Measurements from ENCODE around the gene DMD. TPM values are rescaled to one million over a fixed set of nuclear protein-coding genes. Genes with fewer than 3 reads are reported as not detected.

Gene DMD
- total RNA-seq, 6 experiments from 2014 or later = 4.9 to 6.0 (median 5.5) TPM

- Mint-ChIP-seq H3K36me3 (ENCODE audit: low read depth) (peaks cover 5% of the 10 kb centered on the region), H3K27ac (no peak overlapping the region), H3K4me3 (no peak overlapping the region), H3K4me1 (ENCODE audit: low read depth) (peaks cover 14% of the 10 kb centered on the region; the same call in 1 of the 2 replicates), H3K9me3 (no peaks in the 10 kb centered on the region), H3K27me3 (ENCODE audit: insufficient read depth) (no peaks in the 10 kb centered on the region; the same call in 1 of the 2 replicates)
- TF ChIP-seq CTCF (IDR thresholded peaks at IDR 0.05) = no peak
- DNase-seq = no peak
These were observed 2082.5 kb downstream of the DMD start for GRCh38 chrX:31128855-31129254.

GRCh38 chrX:31127716-31128115 is 2083.6 kb downstream of the DMD start:
- peaks cover 5% of the 10 kb centered on the region for H3K36me3 Mint-ChIP-seq (ENCODE audit: low read depth)
- H3K9me3 Mint-ChIP-seq = no peaks in the 10 kb centered on the region
- no peak overlapping the region for H3K4me3 Mint-ChIP-seq
- no peaks in the 10 kb centered on the region; the same call in 1 of the 2 replicates for H3K27me3 Mint-ChIP-seq (ENCODE audit: insufficient read depth)
- H3K4me1 Mint-ChIP-seq (ENCODE audit: low read depth) = peaks cover 14% of the 10 kb centered on the region; the same call in 1 of the 2 replicates
- no peak for DNase-seq
- no peak overlapping the region for H3K27ac Mint-ChIP-seq
- TF ChIP-seq CTCF (IDR thresholded peaks at IDR 0.05) = no peak

- peak; percentile 3 for DNase-seq
- Mint-ChIP-seq H3K4me1 (ENCODE audit: low read depth) (peaks cover 14% of the 10 kb centered on the region; the same call in 1 of the 2 replicates), H3K27me3 (ENCODE audit: insufficient read depth) (no peaks in the 10 kb centered on the region; the same call in 1 of the 2 replicates), H3K4me3 (peak overlapping the region; percentile 67; the same call in 1 of the 2 replicates), H3K36me3 (ENCODE audit: low read depth) (peaks cover 5% of the 10 kb centered on the region), H3K27ac (peak overlapping the region; percentile 77), H3K9me3 (no peaks in the 10 kb centered on the region)
- no peak for TF ChIP-seq CTCF (IDR thresholded peaks at IDR 0.05)
These were observed 2085.1 kb downstream of the DMD start for GRCh38 chrX:31126205-31126604.

- Mint-ChIP-seq H3K36me3 (ENCODE audit: low read depth) (peaks cover 5% of the 10 kb centered on the region), H3K9me3 (no peaks in the 10 kb centered on the region), H3K4me1 (ENCODE audit: low read depth) (peaks cover 14% of the 10 kb centered on the region; the same call in 1 of the 2 replicates), H3K27me3 (ENCODE audit: insufficient read depth) (no peaks in the 10 kb centered on the region; the same call in 1 of the 2 replicates), H3K27ac (no peak overlapping the region), H3K4me3 (no peak overlapping the region)
- TF ChIP-seq CTCF (IDR thresholded peaks at IDR 0.05) = no peak
- DNase-seq = no peak
These were observed 2086.8 kb downstream of the DMD start for GRCh38 chrX:31124536-31124935.

- no peak for DNase-seq
- H3K9me3 Mint-ChIP-seq = no peaks in the 10 kb centered on the region
- H3K27me3 Mint-ChIP-seq (ENCODE audit: insufficient read depth) = no peaks in the 10 kb centered on the region; the same call in 1 of the 2 replicates
- H3K36me3 Mint-ChIP-seq (ENCODE audit: low read depth) = peaks cover 5% of the 10 kb centered on the region
- H3K4me1 Mint-ChIP-seq (ENCODE audit: low read depth) = peaks cover 14% of the 10 kb centered on the region; the same call in 1 of the 2 replicates
- H3K27ac Mint-ChIP-seq = no peak overlapping the region
- H3K4me3 Mint-ChIP-seq = no peak overlapping the region
- TF ChIP-seq CTCF (IDR thresholded peaks at IDR 0.05) = no peak
These were observed 2088.0 kb downstream of the DMD start for GRCh38 chrX:31123335-31123734.

Data from HFFc6 (cell line).